Thyroid gland (tissue), 4 donors: ENCODE data around the gene ADGRE2. TPM values are rescaled to one million over a fixed set of nuclear protein-coding genes. Genes with fewer than 3 reads are reported as not detected.

Experiments used
- DNase-seq, 2 donors: peaks; one replicate each; pipeline ENCODE4 v3.0.0-alpha.2; 2019
- H3K27ac ChIP-seq, 3 donors: fragments of 200-600 bp; sonication (generic); 1 replicate in 2 of 3; 2 replicates in 1 of 3; pipeline ENCODE4 v1.5.1; 2016 to 2019; ENCODE audit warnings: mild to moderate bottlenecking in 1 of 3, moderate library complexity in 1 of 3
- H3K27me3 ChIP-seq: fragments of 200-600 bp; sonication (generic); one replicate; pipeline ENCODE4 v1.5.1; 2019
- H3K36me3 ChIP-seq, 2 donors: fragments of 200-600 bp; sonication (generic); one replicate each; pipeline ENCODE4 v1.5.1; 2016 to 2019
- H3K4me1 ChIP-seq, 2 donors: fragments of 200-600 bp; sonication (generic); one replicate each; pipeline ENCODE4 v1.5.1; 2017 to 2019
- H3K4me3 ChIP-seq, 3 donors: fragments of 200-600 bp; sonication (generic); replicated peaks in 1 of 3; 1 replicate in 2 of 3; 2 replicates in 1 of 3; pipeline ENCODE4 v1.5.1; 2016; ENCODE audit warnings: mild to moderate bottlenecking in 1 of 3
- H3K9me3 ChIP-seq: fragments of 200-600 bp; sonication (generic); one replicate; pipeline ENCODE4 v1.5.1; 2017
- POLR2A ChIP-seq, 2 donors: fragments of 450-650 bp; IDR thresholded peaks; one replicate each; pipeline ENCODE4 v1.6.1; 2017; ENCODE audit warnings: antibody characterized with exemption in 2 of 2, mild to moderate bottlenecking in 2 of 2, moderate library complexity in 1 of 2
- WGBS, 2 donors: methylation state at CpG; one replicate each; pipeline ENCODE4 v1.1.5; 2017; 5-methylcytosine and 5-hydroxymethylcytosine counted together
- intact Hi-C: fragments of 100-400 bp; cut with DNase I; formaldehyde crosslinking; loops from one replicate; pipeline ENCODE4 v1.15.1; 2023
- total RNA-seq, 4 donors: library from RNA; depleted of rRNA; stranded (reverse); fragments of >200 nt; gene quantifications; one replicate each; pipeline ENCODE4 v1.2.3, GENCODE V29; 2016
- TF ChIP-seq, protein P1 (sequence below), 6 experiments: fragments of 200-600 bp in 3 of 6; fragments of 450-650 bp in 3 of 6; sonication (generic) in 3 of 6; IDR thresholded peaks; one replicate each; pipeline ENCODE4 v1.5.1; 2016 to 2019; ENCODE audit warnings: antibody characterized with exemption in 6 of 6, mild to moderate bottlenecking in 2 of 6, inconsistent platforms in 1 of 6, moderate library complexity in 1 of 6

ADGRE2 gene
- total RNA-seq, 4 donors from 2014 or later, result 0.33 to 6.0 (median 2.0) TPM

DNA sequence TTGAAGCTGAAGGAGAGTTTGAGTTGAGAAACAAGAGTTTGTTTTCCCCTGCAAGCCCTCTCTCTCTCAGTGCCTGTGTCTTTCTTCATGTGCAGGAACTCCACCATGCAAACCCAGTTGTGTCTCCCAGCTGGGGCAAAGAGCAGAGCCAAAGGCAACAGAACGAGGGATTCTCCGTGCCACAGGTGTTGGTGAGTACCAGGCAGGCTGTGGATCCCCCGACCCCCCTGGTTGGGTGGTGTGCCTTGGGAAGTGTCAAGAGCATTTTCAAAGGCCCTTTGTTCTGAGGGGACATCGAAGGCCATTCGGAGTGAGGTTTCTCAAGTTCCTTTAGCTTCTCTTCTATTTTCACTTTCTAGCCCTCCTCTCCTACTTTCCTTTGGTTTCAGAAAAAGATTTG, 82.9 kb downstream of the ADGRE2 start:
- peaks cover 0 to 24% of the 10 kb centered on the region in 2 donors for H3K4me1 ChIP-seq
- H3K27ac ChIP-seq, result no peak overlapping the region
- WGBS, 2 donors, result 90 to 94% methylated on average over 5 of the region's 5 CpGs
- no peak for TF ChIP-seq POLR2A (IDR thresholded peaks at IDR 0.05)
- TF ChIP-seq, protein P1, sequence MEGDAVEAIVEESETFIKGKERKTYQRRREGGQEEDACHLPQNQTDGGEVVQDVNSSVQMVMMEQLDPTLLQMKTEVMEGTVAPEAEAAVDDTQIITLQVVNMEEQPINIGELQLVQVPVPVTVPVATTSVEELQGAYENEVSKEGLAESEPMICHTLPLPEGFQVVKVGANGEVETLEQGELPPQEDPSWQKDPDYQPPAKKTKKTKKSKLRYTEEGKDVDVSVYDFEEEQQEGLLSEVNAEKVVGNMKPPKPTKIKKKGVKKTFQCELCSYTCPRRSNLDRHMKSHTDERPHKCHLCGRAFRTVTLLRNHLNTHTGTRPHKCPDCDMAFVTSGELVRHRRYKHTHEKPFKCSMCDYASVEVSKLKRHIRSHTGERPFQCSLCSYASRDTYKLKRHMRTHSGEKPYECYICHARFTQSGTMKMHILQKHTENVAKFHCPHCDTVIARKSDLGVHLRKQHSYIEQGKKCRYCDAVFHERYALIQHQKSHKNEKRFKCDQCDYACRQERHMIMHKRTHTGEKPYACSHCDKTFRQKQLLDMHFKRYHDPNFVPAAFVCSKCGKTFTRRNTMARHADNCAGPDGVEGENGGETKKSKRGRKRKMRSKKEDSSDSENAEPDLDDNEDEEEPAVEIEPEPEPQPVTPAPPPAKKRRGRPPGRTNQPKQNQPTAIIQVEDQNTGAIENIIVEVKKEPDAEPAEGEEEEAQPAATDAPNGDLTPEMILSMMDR (IDR thresholded peaks at IDR 0.05), result no peak
- H3K4me3 ChIP-seq, result no peak overlapping the region
- H3K36me3 ChIP-seq, result peaks cover 30 to 36% of the 10 kb centered on the region in 2 donors
- intact Hi-C loops, result no loop called here
- H3K9me3 ChIP-seq, result no peaks in the 10 kb centered on the region
- DNase-seq, result no peak
- no peaks in the 10 kb centered on the region for H3K27me3 ChIP-seq

DNA sequence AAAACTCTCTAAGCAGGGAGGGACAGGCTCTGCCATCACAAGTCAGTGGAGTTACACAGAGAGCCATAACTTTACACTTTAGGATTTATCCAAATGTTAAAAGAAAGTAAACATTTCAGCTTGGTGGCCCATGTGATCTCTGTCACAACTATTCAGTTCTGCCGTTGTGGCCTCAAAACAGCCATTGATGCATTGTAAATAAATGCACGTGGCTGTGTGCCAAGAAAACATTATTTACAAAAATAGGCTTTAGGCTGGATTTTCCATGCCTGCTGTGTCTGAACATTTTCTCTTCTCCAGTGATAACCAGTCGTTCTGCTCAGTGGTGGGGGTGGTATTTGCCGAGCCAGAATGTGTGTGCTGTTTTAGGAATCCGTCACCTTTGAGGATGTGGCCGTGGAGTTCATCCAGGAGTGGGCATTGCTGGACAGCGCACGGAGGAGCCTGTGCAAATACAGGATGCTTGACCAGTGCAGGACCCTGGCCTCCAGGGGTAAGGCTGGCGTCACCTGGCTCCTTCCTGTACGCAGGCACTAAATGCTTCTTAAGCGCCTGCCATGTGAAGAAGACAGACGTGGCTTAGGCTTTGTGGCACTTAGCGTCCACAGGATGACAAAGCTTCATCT, 83.6 kb downstream of the ADGRE2 start:
- peaks cover 22 to 29% of the 10 kb centered on the region in 2 donors for H3K36me3 ChIP-seq
- TF ChIP-seq, protein P1 (IDR thresholded peaks at IDR 0.05), result no peak
- TF ChIP-seq POLR2A (IDR thresholded peaks at IDR 0.05), result no peak
- H3K9me3 ChIP-seq, result no peaks in the 10 kb centered on the region
- H3K4me3 ChIP-seq, result no peak overlapping the region
- H3K27me3 ChIP-seq, result no peaks in the 10 kb centered on the region
- peak; percentile 11 to 60 for DNase-seq
- 76 to 78% methylated on average over 12 of the region's 13 CpGs for WGBS, 2 donors
- H3K27ac ChIP-seq, result no peak overlapping the region
- peaks cover 0 to 25% of the 10 kb centered on the region in 2 donors for H3K4me1 ChIP-seq
- intact Hi-C loops, result no loop called here

DNA sequence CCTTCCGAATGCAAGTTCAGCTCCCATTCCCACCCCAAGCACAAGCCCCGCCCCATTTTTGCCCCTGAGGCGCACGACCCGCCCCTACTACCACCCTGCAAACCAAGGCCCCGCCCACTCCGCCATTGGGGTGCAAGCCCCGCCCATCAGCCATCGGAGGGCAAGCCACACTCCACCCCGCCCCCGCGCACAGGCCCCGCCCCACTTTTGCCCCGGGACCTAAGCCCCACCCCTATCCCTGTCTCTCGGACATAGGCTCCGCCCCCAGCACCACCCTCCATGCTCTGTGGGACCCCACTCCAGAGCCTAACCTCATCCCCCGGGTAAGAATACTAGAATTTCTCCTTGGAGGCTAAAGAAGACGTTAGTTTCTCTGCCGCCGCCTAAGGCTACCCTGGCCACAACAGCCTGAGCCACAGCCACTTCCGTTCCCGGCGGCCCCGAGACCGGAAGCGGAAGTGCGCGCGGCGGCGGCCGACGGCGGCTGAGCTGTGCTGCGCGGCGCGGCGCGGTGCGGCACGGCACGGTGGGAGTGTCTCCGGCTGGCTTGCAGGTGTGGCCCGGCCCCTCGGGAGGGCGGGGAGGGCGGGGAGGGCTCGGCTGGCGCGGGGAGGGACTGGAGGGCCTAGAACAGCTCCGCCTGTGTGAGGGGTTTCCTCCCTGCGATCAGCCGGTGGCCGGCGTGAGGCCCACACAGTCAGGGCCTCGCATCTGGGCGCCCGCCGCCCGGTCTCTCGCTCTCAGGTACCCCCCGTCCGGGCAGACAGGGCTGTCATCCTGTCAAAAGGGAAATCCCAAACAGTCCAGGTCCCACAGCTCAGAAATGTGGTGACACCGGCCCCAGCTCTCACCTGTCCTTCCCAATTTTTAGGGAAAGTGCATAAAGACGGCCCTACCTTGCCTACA, 88.5 kb downstream of the ADGRE2 start, which contains the start of gene ZNF333:
ZNF333 (plus strand) TSS at position 451 of the 906 bp plus-strand sequence. CDS start 3,444 bp downstream, outside the sequence.
- Histone ChIP-seq H3K4me3 (peak within 1 kb of the TSS; percentile 20 to 80 (median 65)), H3K27ac (peak within 1 kb of the TSS; percentile 95 to 97 (median 96)), H3K9me3 (no peaks in the 10 kb centered on the region), H3K27me3 (no peaks in the 10 kb centered on the region), H3K36me3 (peaks cover 0 to under 1% of the 10 kb centered on the region in 2 donors), H3K4me1 (peaks cover 0 to 23% of the 10 kb centered on the region in 2 donors)
- peak in 1 of 2 donors; percentile 69 for TF ChIP-seq POLR2A (IDR thresholded peaks at IDR 0.05)
- TF ChIP-seq, protein P1 (IDR thresholded peaks at IDR 0.05), result no peak
- 1% methylated on average over 23 to 28 of the region's 66 CpGs for WGBS, 2 donors
- peak; percentile 90 for DNase-seq
- intact Hi-C loops, result no loop called here

DNA sequence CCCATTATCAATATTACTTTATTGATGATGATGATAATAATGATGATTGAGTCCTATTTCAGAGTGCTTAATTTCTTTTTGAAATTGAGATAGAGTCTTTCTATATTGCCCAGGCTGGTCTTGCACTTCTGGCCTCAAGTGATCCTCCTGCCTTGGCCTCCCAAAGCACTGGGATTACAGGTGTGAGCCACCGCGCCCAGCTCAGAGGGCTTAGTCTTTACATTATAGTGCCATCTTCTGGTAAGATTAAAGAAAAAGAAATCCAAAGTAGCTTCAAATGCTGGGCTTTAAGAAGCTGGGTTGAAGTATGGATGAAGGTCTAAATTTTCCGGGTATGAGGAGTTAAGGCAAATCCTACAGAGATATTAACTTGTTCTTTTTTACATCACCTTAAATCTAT, 91.9 kb downstream of the ADGRE2 start:
- Histone ChIP-seq H3K9me3 (no peaks in the 10 kb centered on the region), H3K4me1 (peaks cover 0 to 8% of the 10 kb centered on the region in 2 donors), H3K27me3 (no peaks in the 10 kb centered on the region), H3K27ac (no peak overlapping the region), H3K4me3 (no peak overlapping the region), H3K36me3 (no peaks in the 10 kb centered on the region)
- WGBS, 2 donors, result 34 to 46% methylated on average over 3 of the region's 3 CpGs
- no peak for DNase-seq
- no peak for TF ChIP-seq POLR2A (IDR thresholded peaks at IDR 0.05)
- TF ChIP-seq, protein P1 (IDR thresholded peaks at IDR 0.05), result peak in 1 of 6 experiments; percentile 13
- intact Hi-C loops, result no loop called here
